GM12892 (cell line): ENCODE results near the gene INPP5E.

Experiments used
- POLR2A ChIP-seq: IDR thresholded peaks from 2 replicates; pipeline ENCODE4 v1.6.1; 2011; ENCODE audit warnings: low read depth, low read length, control low read depth
- POLR2AphosphoS5 ChIP-seq: IDR thresholded peaks from 2 replicates; pipeline ENCODE4 v1.6.1; 2011; ENCODE audit warnings: low read depth, low read length, control low read depth
- TAF1 ChIP-seq: IDR thresholded peaks from 2 replicates; pipeline ENCODE4 v1.6.1; 2011; ENCODE audit warnings: low read depth, mild to moderate bottlenecking, control low read depth, low read length, borderline replicate concordance

- TF ChIP-seq POLR2AphosphoS5, result no peak
- TF ChIP-seq TAF1, result no peak
- no peak for TF ChIP-seq POLR2A
These were observed 58.3 kb downstream of the INPP5E start for GRCh38 chr9:136381311-136381710.
